Stimulated activated CD8-positive, alpha-beta memory T cell treated with anti-CD3 and anti-CD28 coated beads, Interleukin-2, amount 100 ng/mL, for 1 hour (primary cell): ENCODE results near the gene AGAP1.

ENCODE experiments used
- DNase-seq, 2 donors: peaks; one replicate each; pipeline ENCODE4 v3.0.0-alpha.2; 2020; ENCODE audit warnings: low read depth in 2 of 2

The AGAP1 gene

GRCh38 chr2:236159778-236160170 is 665.9 kb downstream of the AGAP1 start:
- DNase-seq, result no peak

DNA sequence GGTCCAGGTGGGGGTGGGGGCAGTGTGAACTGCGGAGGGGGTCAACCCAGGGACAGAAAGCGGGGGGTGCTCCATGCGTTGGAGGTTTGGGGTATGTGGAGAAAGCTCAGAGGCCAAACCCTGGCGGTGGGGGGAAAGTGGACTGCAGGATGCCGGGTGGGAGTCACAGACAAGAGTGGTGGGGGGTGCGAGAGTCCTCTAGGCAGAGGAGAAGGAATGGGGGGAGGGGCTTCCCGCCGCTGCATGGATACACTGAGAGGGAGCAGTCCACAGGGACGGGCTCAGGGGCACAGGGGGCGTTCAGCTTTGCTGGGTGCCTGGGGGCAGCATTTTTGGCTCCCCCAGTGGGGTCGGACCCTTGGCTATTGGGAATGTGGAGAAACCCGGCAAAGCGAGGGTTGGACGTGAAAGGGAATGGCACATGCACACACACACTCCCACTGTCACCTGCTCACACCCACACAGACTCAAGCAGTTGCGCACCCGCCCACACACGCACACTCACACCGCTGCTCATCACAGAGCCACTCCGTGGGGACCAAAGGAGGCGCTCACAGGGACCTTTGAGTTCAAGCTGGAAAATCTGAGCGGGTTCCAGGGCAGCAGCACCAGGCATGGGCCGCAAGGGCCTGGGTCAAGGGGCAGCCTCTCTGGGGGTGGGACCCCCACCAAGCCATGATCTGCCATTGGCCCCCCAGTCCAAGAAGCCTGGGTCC is 666.7 kb downstream of the AGAP1 start:
- DNase-seq, result no peak

DNA sequence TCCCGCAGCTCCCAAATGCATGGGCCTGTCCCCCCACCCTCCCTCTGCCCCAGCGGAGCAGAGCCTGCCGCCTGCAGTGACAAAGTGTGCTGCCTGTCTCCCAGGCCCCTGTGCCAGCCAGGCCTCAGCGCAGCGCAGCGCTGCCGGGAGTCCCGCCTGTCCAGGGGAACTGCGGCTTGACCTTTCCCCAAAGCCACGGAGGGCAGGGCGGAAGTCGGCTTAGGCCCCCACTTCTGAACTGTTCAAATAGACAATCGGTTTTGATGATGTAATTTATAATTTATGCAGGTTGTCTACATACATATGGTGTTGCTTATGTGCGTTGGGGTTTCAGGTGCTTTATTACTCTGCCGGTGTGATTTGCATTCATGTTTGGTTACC is 667.2 kb downstream of the AGAP1 start:
- DNase-seq, result no peak

GRCh38 chr2:236161531-236161930 is 667.7 kb downstream of the AGAP1 start:
- no peak for DNase-seq

GRCh38 chr2:236162031-236162845 is 668.4 kb downstream of the AGAP1 start:
- no peak for DNase-seq

GRCh38 chr2:236162882-236163470 is 669.1 kb downstream of the AGAP1 start:
- DNase-seq, result no peak

DNA sequence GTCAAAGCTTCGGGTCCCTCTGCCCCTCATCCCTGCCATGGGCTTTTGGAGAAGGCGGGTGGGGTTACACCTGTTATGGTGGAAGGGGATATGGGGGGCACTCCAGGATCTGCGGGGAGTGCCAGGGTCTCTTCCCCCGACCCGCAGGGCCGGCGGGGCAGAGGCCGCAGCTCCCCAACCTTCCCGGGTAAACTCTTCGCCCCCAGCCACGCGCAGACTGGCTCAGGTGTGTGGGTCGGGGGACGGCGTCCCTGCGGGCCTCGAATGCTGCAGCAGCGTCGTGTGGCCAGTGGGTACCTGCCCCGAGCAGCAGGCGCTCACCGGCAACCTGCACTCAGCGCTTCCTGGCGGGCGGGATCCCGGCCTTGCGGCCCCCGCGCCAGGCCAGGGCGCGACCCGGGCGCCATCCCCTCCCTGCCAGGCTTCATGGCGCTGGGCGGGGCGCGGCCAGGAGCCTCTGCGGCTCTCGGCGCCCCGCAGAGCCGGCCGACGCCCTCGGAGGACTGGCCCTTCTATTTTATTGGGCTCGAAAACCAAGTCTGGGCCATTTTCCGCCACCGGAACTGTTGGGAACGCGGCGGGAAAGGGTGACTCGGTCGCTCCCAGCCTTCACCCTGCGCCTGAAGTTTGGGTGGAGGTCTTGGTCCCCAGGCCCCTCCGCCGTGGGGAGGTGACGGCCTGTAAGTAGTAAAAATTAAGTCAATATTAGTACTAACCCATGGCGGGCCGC is 669.8 kb downstream of the AGAP1 start:
- no peak for DNase-seq

- no peak for DNase-seq
Measured at GRCh38 chr2:236164201-236164924, 670.5 kb downstream of the AGAP1 start.

- DNase-seq, result no peak
Measured at GRCh38 chr2:236164925-236165841, 671.3 kb downstream of the AGAP1 start.

DNA sequence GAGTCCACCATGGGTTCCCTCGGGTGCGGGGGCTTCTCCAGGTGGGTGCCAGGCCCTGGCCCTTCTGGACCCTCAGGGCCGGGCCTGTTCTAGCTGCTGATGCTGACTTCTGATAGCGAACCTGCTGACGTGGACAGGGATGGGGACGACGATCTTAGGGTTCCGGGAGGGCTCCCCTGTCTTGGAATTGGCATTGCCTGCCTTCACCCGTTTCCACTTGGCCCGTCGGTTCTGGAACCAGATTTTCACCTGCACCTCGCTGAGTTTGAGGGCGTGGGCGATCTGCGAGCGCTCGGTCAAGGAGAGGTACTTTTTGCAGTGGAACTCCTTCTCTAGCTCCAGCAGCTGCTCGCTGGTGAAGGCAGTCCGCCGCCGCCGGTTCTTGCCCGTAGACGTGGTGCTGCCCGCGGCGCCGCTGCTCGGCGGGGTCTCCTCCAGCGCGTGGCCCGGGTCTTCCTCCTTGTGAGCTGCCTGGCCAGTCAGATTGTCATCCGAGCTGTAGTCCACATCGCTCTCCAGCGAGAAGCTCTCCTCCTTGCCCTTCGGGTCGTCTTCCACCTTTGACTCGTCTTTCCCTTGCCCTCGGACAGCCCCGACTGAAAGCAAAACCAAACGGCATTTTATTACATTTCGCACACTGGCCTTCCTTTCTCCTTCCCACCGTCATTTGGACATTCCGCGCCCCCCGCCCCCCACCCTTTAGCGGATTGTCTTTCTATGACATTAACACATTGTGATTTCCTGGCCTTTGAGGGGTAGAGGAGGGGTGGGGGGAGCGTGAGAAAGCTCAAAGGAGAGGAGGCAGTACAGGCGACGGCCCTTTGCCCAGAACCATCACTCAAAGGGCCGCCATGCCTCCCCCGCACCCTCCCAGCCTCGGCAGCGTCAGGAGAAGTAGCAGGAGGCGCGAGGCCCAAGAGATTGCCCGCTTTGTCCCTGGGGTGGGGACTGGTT is 672.3 kb downstream of the AGAP1 start:
- DNase-seq, result no peak

GRCh38 chr2:236166796-236167296 is 673.0 kb downstream of the AGAP1 start:
- DNase-seq, result no peak

- no peak for DNase-seq
Measured at GRCh38 chr2:236167297-236168109, 673.7 kb downstream of the AGAP1 start.

GRCh38 chr2:236168110-236169080 is 674.6 kb downstream of the AGAP1 start, which contains the start of gene GBX2:
GBX2 (minus strand) TSS chr2:236168386; CDS start chr2:236167971, 415 bp downstream.
- no peak for DNase-seq

DNA sequence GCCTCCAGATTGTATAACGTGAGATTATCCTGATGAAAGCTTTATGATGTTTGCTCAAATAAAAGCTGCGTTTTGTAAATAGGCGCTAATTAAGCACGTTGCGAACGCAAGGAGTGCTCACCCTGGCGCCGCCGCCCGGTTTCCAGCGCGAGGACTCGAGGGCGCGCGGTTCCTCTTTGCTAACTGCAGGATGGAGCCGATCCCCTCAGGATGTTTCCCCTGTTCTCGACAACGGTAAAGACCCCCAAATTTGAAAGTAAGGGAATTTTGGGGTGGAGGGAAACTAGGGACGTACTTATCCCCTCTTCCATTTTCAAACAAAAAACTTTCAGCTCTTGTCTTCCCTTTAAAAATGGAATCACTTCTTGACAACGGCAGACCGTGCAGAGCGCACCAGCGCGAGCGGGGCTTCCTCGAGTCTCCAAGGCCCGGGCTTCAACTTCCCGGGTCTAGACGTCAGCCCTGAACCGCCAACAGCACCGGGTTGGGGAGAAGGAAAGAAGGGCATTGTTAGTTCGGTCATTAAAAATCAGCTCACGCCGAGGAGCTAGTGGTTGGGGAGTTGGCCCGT is 675.4 kb downstream of the AGAP1 start:
- DNase-seq, result no peak

DNA sequence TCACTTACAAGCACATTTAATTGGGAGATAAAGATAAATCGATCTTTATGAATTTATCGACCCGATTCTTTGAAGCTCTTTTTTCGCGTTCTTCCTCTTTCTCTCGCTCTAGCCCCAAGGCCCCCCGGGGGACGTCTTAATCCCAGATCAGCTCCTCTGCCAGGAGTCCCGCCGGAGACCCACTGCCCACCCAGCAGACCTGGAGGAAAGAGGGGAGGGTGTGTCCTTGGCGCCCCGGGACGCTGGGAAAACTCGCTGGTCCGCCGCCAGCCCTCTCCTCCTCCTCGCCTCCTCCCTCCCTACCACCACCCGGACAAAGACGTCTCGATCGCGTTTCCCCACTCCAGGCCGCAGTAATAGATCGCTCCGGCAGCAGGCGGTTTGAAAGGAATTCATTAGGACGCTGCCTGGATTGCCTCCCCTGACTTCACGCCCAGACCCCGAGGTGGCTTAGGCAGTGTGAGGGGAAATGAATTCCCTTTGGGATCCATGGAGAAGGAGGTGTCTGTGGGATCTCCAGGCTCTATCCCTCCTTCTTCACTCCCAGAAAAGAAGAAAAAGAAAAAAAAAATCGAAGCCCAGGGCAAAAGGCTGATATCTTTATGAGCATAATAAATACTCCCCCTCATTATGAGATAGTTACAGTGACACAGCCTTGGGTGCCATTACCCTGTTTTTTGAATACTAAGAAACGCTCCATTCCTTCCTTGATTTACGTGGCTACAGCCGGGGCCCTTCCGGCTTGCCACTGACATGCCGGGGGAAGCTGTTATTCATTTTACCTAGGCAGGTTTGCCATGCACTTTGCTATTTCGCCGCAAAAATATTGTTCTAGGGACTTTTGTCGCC is 676.1 kb downstream of the AGAP1 start:
- no peak for DNase-seq
